ENCODE measurements around the gene ABLIM1. TPM values are rescaled to one million over a fixed set of nuclear protein-coding genes. Genes with fewer than 3 reads are reported as not detected.

ABLIM1 gene
- total and polyA plus RNA-seq, 8 donors: 52.7 to 195 (median 65.5) TPM

- Histone ChIP-seq H3K36me3 (peaks cover 0 to 12% of the 10 kb centered on the region in 2 donors), H3K27ac (no peak overlapping the region), H3K27me3 (no peaks in the 10 kb centered on the region), H3K4me3 (no peak overlapping the region), H3K4me1 (peaks cover 0 to 4% of the 10 kb centered on the region in 2 donors), H3K9me3 (no peaks in the 10 kb centered on the region)
- ATAC-seq (no peak), DNase-seq (no peak)
- no peak for TF ChIP-seq CTCF (IDR thresholded peaks at IDR 0.05)
- intact Hi-C loops (cut with DNase I): no loop called here
These were observed 166.1 kb downstream of the ABLIM1 start for GRCh38 chr10:114491933-114492332.

GRCh38 chr10:114491419-114491818, 166.7 kb downstream of the ABLIM1 start:
- peaks cover 0 to 12% of the 10 kb centered on the region in 2 donors for H3K36me3 ChIP-seq
- H3K27ac ChIP-seq: no peak overlapping the region
- TF ChIP-seq CTCF (IDR thresholded peaks at IDR 0.05): no peak
- H3K4me1 ChIP-seq: peaks cover 0 to 4% of the 10 kb centered on the region in 2 donors
- no peaks in the 10 kb centered on the region for H3K9me3 ChIP-seq
- H3K27me3 ChIP-seq: no peaks in the 10 kb centered on the region
- ATAC-seq (no peak), DNase-seq (no peak)
- H3K4me3 ChIP-seq: no peak overlapping the region
- intact Hi-C loops (cut with DNase I): no loop called here

GRCh38 chr10:114489521-114490310, 168.4 kb downstream of the ABLIM1 start:
- Histone ChIP-seq H3K27ac (no peak overlapping the region), H3K27me3 (no peaks in the 10 kb centered on the region), H3K36me3 (peaks cover 0 to 7% of the 10 kb centered on the region in 2 donors), H3K9me3 (no peaks in the 10 kb centered on the region), H3K4me3 (no peak overlapping the region), H3K4me1 (peaks cover 0 to 4% of the 10 kb centered on the region in 2 donors)
- no peak for TF ChIP-seq CTCF (IDR thresholded peaks at IDR 0.05)
- ATAC-seq (no peak), DNase-seq (no peak)
- intact Hi-C loops (cut with DNase I): no loop called here

GRCh38 chr10:114487815-114488536, 170.1 kb downstream of the ABLIM1 start:
- Histone ChIP-seq H3K36me3 (peaks cover 0 to 7% of the 10 kb centered on the region in 2 donors), H3K4me3 (no peak overlapping the region), H3K27ac (no peak overlapping the region), H3K9me3 (no peaks in the 10 kb centered on the region), H3K4me1 (peaks cover 4 to 6% of the 10 kb centered on the region in 2 donors), H3K27me3 (no peaks in the 10 kb centered on the region)
- intact Hi-C loops (cut with DNase I): no loop called here
- ATAC-seq (no peak), DNase-seq (no peak)
- TF ChIP-seq CTCF (IDR thresholded peaks at IDR 0.05): no peak

All from left lung (tissue), 10 donors.